ENCODE measurements around the gene CHAC2.
A peak's percentile ranks its signal among the peaks of the same experiment; 100 is the strongest.
"Not testable (repeated sequence)": the region's sequence is repeated elsewhere in the genome, so short reads cannot be mapped to it uniquely, and the experiment has no call there.

Gene CHAC2

GRCh38 chr2:53778536-53779162, 11.0 kb downstream of the CHAC2 start:
- DNase-seq (ENCODE audit: low spot score), result no peak

DNA sequence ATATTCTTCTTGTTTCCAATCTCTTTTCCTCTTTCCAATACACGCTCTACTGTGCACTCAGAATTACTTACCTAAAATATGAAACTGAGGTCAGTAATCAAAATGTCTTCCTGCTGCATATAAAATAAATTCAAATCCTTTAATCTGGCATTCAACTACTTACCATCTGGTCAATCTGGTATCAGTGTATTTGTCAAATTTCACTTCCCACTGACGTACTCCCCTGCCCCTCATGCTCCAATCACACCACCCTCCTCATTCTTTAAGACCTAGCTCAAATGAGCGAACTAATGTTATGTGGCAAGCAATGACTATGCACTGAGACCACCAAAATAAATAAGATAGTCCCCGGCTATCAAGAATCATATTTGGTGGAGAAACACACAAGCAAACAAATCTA, 12.5 kb downstream of the CHAC2 start:
- DNase-seq (ENCODE audit: low spot score), result no peak

- DNase-seq (ENCODE audit: low spot score), result no peak
Measured at GRCh38 chr2:53782676-53783075, 15.1 kb downstream of the CHAC2 start.

GRCh38 chr2:53784436-53784835, 16.8 kb downstream of the CHAC2 start:
- DNase-seq (ENCODE audit: low spot score), result peak; percentile 9

DNA sequence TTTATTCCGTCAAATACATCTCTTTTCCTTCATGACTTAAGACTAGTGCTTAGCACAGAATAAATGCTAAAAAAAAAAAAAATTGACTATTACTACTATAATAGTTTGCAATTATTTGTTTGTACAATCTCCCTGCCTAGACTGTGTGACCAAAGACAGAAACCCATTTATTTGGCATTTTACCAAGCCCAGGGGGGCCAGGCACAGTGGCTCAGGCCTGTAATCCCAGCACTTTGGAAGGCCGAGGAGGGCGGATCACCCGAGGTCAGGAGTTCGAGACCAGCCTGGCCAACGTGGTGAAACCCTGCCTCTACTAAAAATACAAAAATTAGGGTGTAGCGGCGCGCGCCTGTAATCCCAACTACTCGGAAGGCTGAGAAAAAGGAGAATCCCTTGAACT, 17.8 kb downstream of the CHAC2 start:
- no peak for DNase-seq (ENCODE audit: low spot score)

DNA sequence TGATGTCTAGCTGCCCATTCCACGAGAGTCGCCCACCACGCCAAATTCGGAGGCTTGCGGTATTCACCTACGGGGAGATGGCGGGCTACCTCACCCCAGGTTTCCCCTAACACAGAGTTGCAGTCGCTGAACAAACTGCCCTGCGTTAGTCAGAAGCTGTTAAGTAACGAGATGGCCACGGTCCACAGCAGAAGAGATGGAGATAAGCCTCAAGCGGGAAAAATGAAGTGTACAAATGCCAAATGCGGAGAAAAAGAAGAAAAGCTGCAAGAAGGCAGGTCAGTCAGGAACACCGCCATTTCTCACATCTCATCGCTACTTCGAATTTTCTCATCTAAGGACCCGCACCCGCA, 18.7 kb downstream of the CHAC2 start:
- peak; percentile 36 for DNase-seq (ENCODE audit: low spot score)

GRCh38 chr2:53786705-53787613, 19.4 kb downstream of the CHAC2 start, which contains the start of the genes ASB3 and ERLEC1:
TSS of gene ASB3 (minus strand) at chr2:53786953. CDS start at chr2:53765572, 21,381 bp downstream.
TSS of gene ERLEC1 (plus strand) at chr2:53787044. CDS start at chr2:53787211, 167 bp downstream.
- peak; percentile 85 for DNase-seq (ENCODE audit: low spot score)

GRCh38 chr2:53787614-53788289, 20.1 kb downstream of the CHAC2 start:
- peak; percentile 16 for DNase-seq (ENCODE audit: low spot score)

- no peak for DNase-seq (ENCODE audit: low spot score)
Measured at GRCh38 chr2:53793261-53793660, 25.7 kb downstream of the CHAC2 start.

DNA sequence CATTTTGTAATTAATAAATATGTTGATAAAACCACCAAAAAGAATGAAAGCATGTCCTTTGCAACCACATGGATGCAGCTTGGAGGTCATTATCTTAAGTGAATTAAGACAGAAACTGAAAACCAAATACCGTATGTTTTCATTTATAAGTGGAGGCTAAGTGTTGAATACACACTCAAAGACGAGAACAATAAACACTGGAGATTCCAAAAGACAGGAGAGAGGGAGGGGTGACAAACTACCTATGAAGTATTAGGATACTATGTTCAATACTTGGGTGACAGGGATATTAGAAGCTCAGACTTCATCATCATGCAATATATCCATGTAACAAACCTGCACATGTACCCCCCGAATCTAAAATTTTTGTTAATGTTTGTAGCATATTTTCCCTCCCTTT, 26.2 kb downstream of the CHAC2 start:
- DNase-seq (ENCODE audit: low spot score), result no peak

DNA sequence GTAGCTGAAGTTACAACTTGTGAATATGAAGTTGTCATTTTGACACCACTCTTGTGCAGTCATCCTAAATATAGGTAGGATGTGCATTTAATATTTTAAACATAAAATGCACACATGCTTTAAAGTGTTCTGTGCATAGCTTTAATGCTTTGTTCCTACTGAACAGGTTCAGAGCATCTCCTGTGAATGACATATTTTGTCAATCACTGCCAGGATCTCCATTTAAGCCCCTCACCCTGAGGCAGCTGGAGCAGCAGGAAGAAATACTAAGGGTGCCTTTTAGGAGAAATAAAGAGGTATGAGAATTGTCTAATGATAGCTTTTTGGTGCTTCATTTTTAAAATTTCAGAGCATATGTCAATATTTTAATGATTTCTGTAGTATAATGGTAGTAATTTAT, 33.9 kb downstream of the CHAC2 start:
- no peak for DNase-seq (ENCODE audit: low spot score)

DNA sequence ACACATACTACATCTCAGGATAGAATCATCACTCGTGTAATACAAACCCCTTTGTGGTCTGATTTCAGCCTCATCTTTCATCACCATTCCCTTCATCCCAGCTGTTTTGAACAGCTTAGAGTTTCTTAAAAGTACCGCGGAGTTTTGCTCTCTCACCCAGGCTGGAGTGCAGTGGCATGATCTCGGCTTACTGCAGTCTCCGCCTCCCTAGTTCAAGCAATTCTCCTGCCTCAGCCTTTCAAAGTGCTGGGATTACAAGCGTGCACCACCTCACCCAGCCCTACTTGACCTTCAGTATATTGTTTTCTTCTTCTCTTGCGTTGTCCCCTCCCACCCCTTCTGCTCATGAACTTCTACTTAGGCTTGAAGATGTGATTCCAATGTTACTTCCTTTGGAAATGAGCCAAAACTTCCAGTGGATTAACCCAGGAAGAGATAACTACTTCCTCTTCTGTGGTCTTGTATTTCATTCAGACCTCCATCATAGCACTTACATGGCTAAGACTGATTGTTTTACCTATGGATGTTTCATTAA, 35.1 kb downstream of the CHAC2 start:
- no peak for DNase-seq (ENCODE audit: low spot score)

- no peak for DNase-seq (ENCODE audit: low spot score)
Measured at GRCh38 chr2:53811601-53812000, 44.0 kb downstream of the CHAC2 start.

GRCh38 chr2:53813151-53813550, 45.5 kb downstream of the CHAC2 start:
- no peak for DNase-seq (ENCODE audit: low spot score)

DNA sequence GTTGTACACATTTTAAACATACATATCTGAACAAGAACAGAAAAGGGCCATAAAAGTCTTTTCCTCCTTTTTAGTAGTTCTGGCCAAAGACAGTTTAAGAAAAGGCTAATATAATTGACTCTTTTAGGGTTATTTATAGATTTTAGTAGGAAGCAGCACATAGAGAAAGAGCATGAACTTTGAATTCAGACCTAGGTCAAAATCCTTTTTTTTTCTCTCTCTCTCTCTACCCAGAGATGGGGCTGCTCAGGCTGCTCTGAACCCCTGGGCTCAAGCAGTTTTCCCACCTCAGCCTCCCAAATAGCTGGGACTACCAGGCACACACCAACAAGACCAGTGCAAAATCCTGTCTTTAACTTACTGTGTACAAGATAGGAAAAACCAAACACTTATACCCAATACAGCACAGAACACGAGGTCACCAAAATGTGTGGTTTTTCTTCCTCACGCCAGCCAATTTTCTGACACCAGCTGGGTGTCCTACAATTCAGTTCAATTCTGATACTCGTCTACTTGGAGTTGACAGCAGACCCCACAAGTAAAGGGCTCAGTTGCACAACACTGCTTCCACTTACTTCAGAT, 51.3 kb downstream of the CHAC2 start:
- no peak for DNase-seq (ENCODE audit: low spot score)

DNA sequence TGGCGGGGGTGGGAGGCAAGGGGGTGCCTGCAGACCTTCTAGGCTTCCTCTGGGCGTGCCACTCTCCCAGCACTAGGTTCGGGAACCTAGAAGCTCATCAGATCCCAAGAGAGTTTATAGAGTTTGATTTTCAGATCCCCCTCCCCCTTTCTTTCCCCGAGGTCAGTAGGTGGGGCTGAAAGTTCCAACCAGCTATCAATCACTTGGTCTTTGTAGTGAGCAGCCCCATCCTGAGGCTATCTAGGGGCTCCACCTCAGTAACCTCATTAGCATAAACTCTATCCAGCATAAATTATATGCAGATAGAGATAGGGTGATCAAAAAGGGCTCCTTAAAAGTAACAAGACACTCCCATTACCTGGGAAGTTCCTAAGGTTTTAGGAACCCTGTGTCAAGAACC, 52.0 kb downstream of the CHAC2 start:
- no peak for DNase-seq (ENCODE audit: low spot score)

GRCh38 chr2:53820048-53820447, 52.4 kb downstream of the CHAC2 start:
- DNase-seq (ENCODE audit: low spot score), result no peak

- no peak for DNase-seq (ENCODE audit: low spot score)
Measured at GRCh38 chr2:53820711-53821110, 53.1 kb downstream of the CHAC2 start.

- no peak for DNase-seq (ENCODE audit: low spot score)
Measured at GRCh38 chr2:53821810-53822209, 54.2 kb downstream of the CHAC2 start.

DNA sequence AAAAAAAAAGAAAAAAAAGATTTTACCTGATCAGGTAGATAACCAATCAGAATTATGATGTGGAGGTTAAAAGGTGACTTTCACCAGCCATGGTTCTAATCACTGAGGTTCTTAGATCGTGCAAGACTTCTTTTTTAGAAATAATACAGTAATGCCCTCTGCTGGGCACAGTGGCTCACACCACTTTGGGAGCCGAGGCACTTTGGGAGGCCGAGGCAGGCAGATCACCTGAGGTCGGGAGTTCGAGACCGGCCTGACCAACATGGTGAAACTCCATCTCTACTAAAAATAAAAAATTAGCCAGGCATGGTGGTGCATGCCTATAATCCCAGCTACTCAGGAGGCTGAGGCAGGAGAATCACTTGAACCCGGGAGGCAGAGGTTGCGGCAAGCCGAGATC, 56.0 kb downstream of the CHAC2 start:
- DNase-seq (ENCODE audit: low spot score), result not testable (repeated sequence)

Data from AG08396 (cell line).